Esophagus muscularis mucosa (tissue), 4 donors: ENCODE data around the gene NDC80. TPM values are rescaled to one million over a fixed set of nuclear protein-coding genes. Genes with fewer than 3 reads are reported as not detected.

Source experiments
- DNase-seq: peaks from one replicate; pipeline ENCODE4 v3.0.0-alpha.2; 2017; ENCODE audit errors: extremely low spot score
- H3K27ac ChIP-seq, 4 donors: fragments of 200-600 bp; sonication (generic); replicated peaks in 1 of 4; 1 replicate in 3 of 4; 2 replicates in 1 of 4; pipeline ENCODE4 v1.5.1; 2016 to 2019; ENCODE audit warnings: mild to moderate bottlenecking in 1 of 4
- H3K27me3 ChIP-seq, 4 donors: fragments of 200-600 bp; sonication (generic); one replicate each; pipeline versions ENCODE4 v1.5.1 to v1.6.0; 2016 to 2019
- H3K36me3 ChIP-seq, 4 donors: fragments of 200-600 bp; sonication (generic); one replicate each; pipeline ENCODE4 v1.5.1; 2016 to 2019
- H3K4me1 ChIP-seq, 4 donors: fragments of 200-600 bp; sonication (generic); one replicate each; pipeline ENCODE4 v1.5.1; 2016 to 2019
- H3K4me3 ChIP-seq, 4 donors: fragments of 200-600 bp; sonication (generic); 1 replicate in 2 of 4; 2 replicates in 2 of 4; pipeline ENCODE4 v1.5.1; 2016 to 2019; ENCODE audit warnings: mild to moderate bottlenecking in 4 of 4, moderate library complexity in 1 of 4
- H3K9me3 ChIP-seq, 4 donors: fragments of 200-600 bp; sonication (generic); 1 replicate in 3 of 4; 2 replicates in 1 of 4; pipeline ENCODE4 v1.5.1; 2016 to 2019
- EP300 ChIP-seq: sonication (generic); formaldehyde crosslinking; IDR thresholded peaks from one replicate; pipeline ENCODE4 v1.6.1; 2017; ENCODE audit warnings: antibody characterized with exemption
- POLR2A ChIP-seq: fragments of 450-650 bp; IDR thresholded peaks from one replicate; pipeline ENCODE4 v1.6.1; 2017; ENCODE audit warnings: antibody characterized with exemption, moderate library complexity, mild to moderate bottlenecking, low read depth
- POLR2AphosphoS5 ChIP-seq, 2 donors: sonication (generic); formaldehyde crosslinking; IDR thresholded peaks; one replicate each; pipeline ENCODE4 v1.6.1; 2017; ENCODE audit warnings: antibody characterized with exemption in 2 of 2
- WGBS: methylation state at CpG from one replicate; pipeline ENCODE4 v1.1.5; 2018; 5-methylcytosine and 5-hydroxymethylcytosine counted together
- intact Hi-C: fragments of 100-400 bp; cut with DNase I; formaldehyde crosslinking; loops from one replicate; pipeline ENCODE4 v1.15.1; 2023
- total RNA-seq, 4 donors: library from RNA; depleted of rRNA; stranded (reverse); fragments of >200 nt; gene quantifications; one replicate each; pipeline versions ENCODE4 v1.1.0 to v1.2.1, GENCODE V29; 2016
- TF ChIP-seq, protein P1 (sequence below), 3 experiments: fragments of 200-600 bp in 2 of 3; fragments of 450-650 bp in 1 of 3; sonication (generic) in 2 of 3; IDR thresholded peaks; one replicate each; pipeline ENCODE4 v1.5.1; 2017 to 2019; ENCODE audit warnings: antibody characterized with exemption in 3 of 3, mild to moderate bottlenecking in 2 of 3, moderate library complexity in 1 of 3

NDC80 gene
- total RNA-seq, 4 donors from 2014 or later = 0.17 to 0.57 (median 0.42) TPM; not detected in 1

DNA sequence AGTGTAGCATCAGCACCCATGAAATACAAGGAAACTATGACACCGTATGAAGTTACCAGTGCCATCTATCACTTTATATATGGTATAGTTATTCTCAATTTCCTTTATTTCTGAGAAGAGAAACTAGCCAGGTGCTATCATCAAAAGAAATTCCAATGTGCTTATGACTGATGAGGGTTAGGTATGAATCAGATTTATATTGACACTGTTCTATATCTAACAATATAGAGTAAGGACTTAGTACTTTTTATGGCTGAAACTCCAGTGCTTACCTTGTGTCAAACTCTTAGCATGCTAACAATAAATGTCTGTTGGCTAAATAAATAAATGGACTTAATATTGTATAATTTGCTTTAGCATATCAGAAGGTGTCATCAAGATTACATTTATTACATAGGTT, 7.0 kb upstream of the NDC80 start:
- TF ChIP-seq POLR2AphosphoS5 (IDR thresholded peaks at IDR 0.05) (no peak), POLR2A (no peak), EP300 (no peak)
- TF ChIP-seq, protein P1, sequence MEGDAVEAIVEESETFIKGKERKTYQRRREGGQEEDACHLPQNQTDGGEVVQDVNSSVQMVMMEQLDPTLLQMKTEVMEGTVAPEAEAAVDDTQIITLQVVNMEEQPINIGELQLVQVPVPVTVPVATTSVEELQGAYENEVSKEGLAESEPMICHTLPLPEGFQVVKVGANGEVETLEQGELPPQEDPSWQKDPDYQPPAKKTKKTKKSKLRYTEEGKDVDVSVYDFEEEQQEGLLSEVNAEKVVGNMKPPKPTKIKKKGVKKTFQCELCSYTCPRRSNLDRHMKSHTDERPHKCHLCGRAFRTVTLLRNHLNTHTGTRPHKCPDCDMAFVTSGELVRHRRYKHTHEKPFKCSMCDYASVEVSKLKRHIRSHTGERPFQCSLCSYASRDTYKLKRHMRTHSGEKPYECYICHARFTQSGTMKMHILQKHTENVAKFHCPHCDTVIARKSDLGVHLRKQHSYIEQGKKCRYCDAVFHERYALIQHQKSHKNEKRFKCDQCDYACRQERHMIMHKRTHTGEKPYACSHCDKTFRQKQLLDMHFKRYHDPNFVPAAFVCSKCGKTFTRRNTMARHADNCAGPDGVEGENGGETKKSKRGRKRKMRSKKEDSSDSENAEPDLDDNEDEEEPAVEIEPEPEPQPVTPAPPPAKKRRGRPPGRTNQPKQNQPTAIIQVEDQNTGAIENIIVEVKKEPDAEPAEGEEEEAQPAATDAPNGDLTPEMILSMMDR (IDR thresholded peaks at IDR 0.05) = no peak
- Histone ChIP-seq H3K27me3 (no peaks in the 10 kb centered on the region), H3K27ac (no peak overlapping the region), H3K4me3 (no peak overlapping the region), H3K4me1 (peaks cover 0 to 8% (median 5%) of the 10 kb centered on the region in 4 donors), H3K9me3 (no peaks in the 10 kb centered on the region), H3K36me3 (peaks cover 0 to 26% (median 14%) of the 10 kb centered on the region in 4 donors)
- intact Hi-C loops = no loop called here
- WGBS = 97% methylated on average over 1 of the region's 1 CpG
- no peak for DNase-seq

DNA sequence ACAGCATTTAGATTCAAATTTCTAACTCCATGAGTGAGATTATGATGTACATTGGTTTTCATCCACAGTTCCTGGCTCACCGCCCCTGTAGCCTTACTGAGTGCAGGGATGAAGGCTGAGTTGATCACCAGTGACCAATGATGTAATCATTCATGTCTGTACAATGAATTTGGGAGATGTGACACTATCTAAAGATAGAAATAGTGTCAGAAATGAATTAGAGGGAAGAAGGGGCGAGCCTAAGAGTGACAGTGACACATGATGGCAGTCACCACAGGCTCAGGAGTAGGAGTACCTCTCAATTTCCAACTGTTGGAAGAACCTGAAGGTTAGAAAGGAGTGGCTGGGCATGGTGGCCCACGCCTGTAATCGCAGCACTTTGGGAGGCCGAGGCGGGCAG, 3.2 kb upstream of the NDC80 start:
- H3K4me1 ChIP-seq = peaks cover 10 to 28% (median 25%) of the 10 kb centered on the region in 4 donors
- WGBS = 77% methylated on average over 6 of the region's 6 CpGs
- intact Hi-C loops = no loop called here

DNA sequence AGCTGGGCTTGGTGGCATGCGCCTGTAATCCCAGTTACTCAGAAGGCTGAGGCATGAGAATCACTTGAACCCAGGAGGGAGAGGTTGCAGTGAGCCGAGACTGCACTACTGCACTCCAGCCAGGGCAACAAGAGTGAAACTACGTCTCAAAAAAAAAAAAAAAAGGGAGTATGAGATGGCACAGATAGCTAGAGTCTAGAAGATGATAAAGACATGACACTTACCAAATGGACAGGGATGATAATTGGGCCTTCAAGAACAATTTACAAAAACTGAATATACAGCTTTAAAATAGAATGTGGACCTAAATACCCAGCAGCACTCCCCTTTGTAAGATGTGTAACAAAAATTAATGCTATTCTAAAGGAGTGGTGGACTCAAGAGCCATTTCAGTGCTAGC, 2.8 kb upstream of the NDC80 start:
- H3K9me3 ChIP-seq = no peaks in the 10 kb centered on the region
- intact Hi-C loops = no loop called here
- H3K4me1 ChIP-seq = peaks cover 10 to 28% (median 25%) of the 10 kb centered on the region in 4 donors
- no peak overlapping the region for H3K27ac ChIP-seq
- 88% methylated on average over 3 of the region's 3 CpGs for WGBS
- no peak for DNase-seq
- H3K36me3 ChIP-seq = peaks cover 0 to 13% (median 6%) of the 10 kb centered on the region in 4 donors
- no peak overlapping the region for H3K4me3 ChIP-seq
- H3K27me3 ChIP-seq = peaks cover 0 to 7% (median 0%) of the 10 kb centered on the region in 4 donors
- TF ChIP-seq POLR2A (no peak), POLR2AphosphoS5 (IDR thresholded peaks at IDR 0.05) (no peak), EP300 (no peak)
- TF ChIP-seq, protein P1 (IDR thresholded peaks at IDR 0.05) = no peak

More for the DNA sequence above, 3.2 kb upstream of the NDC80 start:
- TF ChIP-seq, protein P1 (IDR thresholded peaks at IDR 0.05) = no peak
- TF ChIP-seq POLR2AphosphoS5 (IDR thresholded peaks at IDR 0.05) = no peak
- no peak for TF ChIP-seq EP300
- no peak for TF ChIP-seq POLR2A
- Histone ChIP-seq H3K27me3 (peaks cover 0 to 7% (median 0%) of the 10 kb centered on the region in 4 donors), H3K9me3 (no peaks in the 10 kb centered on the region), H3K36me3 (peaks cover 0 to 13% (median 8%) of the 10 kb centered on the region in 4 donors), H3K27ac (no peak overlapping the region), H3K4me3 (no peak overlapping the region)
- no peak for DNase-seq

DNA sequence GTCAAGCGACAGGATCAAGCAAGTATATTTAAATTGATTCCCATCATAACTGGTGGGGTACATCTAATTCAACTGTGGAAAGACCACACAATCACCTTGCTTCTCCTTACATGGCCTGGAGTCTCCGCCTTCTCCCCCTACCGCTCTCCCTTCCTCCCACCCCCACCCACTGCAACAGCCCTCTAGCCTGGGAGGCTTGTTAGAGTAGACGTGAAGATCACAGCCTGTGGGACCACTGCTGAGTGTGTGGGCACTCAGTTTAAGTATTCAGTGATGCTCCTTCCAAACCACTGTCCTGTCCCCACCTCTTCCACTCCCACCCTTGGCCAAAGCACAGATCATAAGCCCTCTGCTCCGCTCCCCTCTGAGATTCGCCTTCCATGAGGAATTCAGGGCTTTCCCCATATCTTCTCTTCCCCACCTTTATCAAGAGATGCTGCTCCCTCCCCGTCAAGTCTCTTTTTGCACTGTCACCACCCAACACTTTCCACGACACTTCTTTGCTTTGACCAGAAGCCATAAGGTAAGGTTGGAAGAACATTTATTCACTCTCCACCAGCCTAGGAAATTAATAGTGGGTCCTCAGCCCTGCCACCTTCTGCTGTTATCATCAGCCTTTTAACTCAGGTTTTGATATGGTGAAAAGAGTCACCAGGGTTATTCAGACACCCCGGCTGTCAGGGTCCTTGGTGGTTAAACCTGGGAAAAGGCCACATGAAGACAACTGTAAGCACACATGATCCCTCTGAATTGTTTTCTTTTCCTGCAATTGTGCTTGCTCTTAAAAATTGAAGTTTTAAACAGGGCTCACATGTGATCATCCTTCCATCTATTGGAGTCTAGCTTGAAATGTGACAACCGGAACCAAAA, 1.8 kb upstream of the NDC80 start:
- no peak for DNase-seq
- peaks cover 0 to 13% (median 3%) of the 10 kb centered on the region in 4 donors for H3K36me3 ChIP-seq
- intact Hi-C loops = loop anchor here (5.0 kb wide), 1 partner anchor 88 kb away; the partner anchor contains the start of gene SMCHD1
- peaks cover 10 to 28% (median 25%) of the 10 kb centered on the region in 4 donors for H3K4me1 ChIP-seq
- H3K4me3 ChIP-seq = peak overlapping the region in 3 of 4 donors; percentile 60 to 72 (median 66)
- 90% methylated on average over 10 of the region's 10 CpGs for WGBS
- TF ChIP-seq POLR2AphosphoS5 (IDR thresholded peaks at IDR 0.05) = no peak
- no peak for TF ChIP-seq EP300
- TF ChIP-seq, protein P1 (IDR thresholded peaks at IDR 0.05) = no peak
- TF ChIP-seq POLR2A = no peak
- H3K9me3 ChIP-seq = no peaks in the 10 kb centered on the region
- no peak overlapping the region for H3K27ac ChIP-seq
- peaks cover 0 to 7% (median 0%) of the 10 kb centered on the region in 4 donors for H3K27me3 ChIP-seq
